Suppressor macrophage treated with lipopolysaccharide for 1 hour (primary cell): ENCODE measurements around the gene ALOX12.
"Not testable (repeated sequence)": the region's sequence is repeated elsewhere in the genome, so short reads cannot be mapped to it uniquely, and the experiment has no call there.

ENCODE experiments used
- DNase-seq, 3 donors: peaks; one replicate each; pipeline ENCODE4 v3.0.0-alpha.2; 2020 to 2022

ALOX12 gene

DNA sequence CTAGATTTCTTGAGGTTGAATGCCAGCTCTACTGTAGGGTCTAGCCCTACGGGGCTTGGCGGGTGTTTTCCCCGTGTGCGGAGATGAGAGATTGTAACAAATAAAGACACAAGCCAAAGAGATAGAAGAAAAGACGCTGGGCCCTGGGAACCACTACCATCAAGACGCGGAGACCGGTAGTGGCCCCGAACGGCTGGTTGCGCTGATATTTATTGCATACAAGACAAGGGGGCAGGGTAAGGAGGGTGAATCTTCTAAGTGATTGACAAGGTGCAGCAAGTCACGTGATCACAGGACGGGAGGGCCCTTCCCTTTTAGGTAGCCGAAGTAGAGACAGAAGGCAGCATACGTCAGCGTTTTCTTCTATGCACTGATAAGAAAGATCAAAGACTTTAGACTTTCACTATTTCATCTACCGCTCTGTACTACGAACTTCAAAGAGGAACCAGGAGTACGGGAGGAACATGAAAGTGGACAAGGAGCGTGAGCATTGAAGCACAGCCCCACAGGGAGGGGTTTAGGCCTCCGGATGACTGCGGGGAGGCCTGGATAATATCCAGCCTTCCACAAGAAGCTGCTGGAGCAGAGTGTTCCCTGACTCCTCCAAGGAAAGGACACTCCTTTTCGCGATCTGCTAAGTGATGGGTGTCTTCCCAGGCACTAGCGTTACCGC lies 51.0 kb downstream of the ALOX12 start:
- DNase-seq, result not testable (repeated sequence)

DNA sequence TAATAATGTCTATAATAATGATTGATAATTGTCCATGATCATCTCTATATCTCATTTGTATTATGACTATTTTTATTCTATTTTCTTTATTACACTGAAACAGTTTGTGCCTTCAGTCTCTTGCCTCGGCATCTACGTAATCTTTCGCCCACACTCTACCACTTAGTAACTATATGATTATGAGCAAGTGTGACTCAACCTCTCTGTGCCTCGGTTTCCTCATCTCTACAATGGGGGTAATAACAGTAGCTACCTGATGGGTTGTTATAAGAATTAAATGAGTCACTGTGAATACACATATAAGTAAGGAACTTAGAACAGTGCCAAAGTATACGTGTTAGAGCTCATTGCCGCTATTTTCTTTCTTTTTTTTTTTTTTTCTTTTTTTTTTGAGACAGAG lies 51.7 kb downstream of the ALOX12 start:
- DNase-seq, result no peak

DNA sequence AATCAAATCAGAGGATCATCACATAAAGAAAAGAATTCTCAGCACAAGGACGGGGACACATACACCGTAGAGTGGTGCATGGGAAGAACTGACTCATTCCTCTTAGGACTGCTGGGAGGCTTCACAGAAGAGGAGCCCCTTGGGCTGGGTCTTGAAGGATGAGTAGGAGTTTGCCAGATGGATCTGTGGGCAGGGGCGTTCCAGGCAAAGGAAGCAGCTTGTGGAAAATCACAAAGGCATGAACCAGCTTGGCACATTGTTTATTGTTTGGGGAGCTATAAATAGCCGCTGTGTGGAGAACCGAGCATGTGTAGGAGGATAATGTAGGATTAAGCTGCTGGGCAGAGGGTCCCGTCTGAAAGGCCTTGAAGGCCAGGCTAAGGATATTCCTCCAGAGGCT lies 53.1 kb downstream of the ALOX12 start:
- no peak for DNase-seq

DNA sequence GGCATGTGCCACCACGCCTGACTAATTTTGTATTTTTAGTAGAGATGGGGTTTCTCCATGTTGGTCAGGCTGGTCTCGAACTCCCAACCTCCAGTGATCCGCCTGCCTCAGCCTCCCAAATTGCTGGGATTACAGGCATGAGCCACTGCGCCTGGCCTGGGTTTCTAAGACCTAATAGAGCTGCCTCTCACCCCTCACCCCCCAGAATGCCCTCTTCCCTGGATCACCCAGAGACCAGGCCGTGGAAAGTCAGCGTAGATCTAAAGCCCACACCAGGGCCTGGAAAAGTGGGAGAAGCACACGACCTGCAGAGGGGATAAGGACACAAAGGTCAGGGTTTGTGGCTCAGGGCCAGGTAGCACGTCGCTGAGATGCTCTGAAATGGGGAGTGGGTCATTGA lies 54.7 kb downstream of the ALOX12 start:
- not testable (repeated sequence) for DNase-seq

DNA sequence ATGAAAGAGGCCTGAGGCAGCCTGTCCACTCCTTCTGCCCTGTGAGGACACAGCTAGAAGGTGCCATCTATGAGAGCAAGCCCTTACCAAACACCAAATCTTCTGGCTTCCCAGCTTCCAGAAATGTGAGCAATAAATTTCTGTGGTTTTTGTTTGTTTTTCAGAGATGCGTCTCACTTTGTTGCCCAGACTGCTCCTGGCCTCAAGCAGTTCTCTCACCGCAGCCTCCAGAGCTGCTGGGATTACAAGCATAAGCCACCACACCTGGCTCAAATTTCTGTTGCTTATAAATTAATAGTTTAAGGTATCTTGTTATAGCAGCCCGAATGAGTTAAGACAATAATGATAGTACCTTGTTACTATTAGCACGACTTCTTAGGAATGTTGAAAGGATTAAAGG lies 60.5 kb downstream of the ALOX12 start:
- DNase-seq, result no peak

DNA sequence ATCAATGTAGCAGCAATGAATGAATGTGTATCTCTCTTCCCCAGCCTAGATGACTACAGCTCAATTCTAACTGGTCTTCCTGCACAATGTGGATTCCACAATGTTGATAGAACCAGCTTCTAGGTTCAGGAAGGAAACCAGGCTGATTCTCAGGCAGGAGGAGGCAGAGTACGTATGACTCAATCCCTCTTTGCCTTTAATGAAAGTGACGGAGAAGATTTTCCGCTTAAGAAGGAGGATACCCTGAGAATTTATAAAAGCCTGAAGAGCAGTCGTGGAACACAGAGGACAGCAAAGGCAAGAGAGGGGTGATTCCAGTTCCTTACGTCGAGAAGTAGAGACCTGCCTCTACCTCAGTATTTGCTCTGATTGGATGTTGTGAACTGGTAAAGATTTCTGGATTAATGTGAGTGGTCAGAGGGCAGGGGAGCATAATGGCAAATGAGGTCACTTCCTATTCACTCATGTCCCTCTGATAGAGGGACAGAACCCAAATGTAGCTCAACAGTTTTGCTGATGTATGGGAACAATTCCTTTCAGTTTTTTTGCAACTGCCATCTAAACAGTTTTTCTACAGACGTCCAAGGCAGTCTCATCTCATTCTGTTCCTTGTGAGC lies 63.1 kb downstream of the ALOX12 start:
- peak; percentile 39 to 68 (median 49) for DNase-seq
